ENCODE measurements around the gene NDUFA7. TPM values are rescaled to one million over a fixed set of nuclear protein-coding genes. Genes with fewer than 3 reads are reported as not detected.

Gene NDUFA7
- total and polyA plus RNA-seq, 2 of the 13 experiments (the other 11 are each of a cell fraction or from before 2014, with no cell fraction given): 64.5 to 71.5 TPM

DNA sequence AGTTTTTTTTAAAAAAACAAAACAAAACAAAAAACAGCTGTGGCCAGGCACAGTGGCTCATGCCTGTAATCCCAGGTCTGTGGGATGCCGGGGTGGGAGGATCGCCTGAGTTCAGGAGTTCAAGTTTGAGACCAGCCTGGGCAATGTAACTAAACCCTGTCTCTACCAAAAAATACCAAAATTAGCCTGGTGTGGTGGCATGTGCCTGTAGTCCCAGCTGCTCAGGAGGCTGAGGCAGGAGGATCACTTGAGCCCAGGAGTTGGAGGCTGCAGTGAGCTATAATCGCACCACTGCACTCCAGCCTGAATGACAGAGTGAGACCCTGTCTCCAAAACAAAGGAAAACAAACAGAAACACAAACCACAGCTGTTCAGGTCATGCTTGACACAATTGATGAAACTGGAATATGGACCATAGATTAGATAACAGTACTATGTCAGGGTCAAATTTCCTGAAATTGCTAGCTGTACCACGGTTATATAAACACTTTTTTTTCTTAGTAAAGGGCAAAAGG, 35.9 kb upstream of the NDUFA7 start (continued):
- TF ChIP-seq, protein P1, sequence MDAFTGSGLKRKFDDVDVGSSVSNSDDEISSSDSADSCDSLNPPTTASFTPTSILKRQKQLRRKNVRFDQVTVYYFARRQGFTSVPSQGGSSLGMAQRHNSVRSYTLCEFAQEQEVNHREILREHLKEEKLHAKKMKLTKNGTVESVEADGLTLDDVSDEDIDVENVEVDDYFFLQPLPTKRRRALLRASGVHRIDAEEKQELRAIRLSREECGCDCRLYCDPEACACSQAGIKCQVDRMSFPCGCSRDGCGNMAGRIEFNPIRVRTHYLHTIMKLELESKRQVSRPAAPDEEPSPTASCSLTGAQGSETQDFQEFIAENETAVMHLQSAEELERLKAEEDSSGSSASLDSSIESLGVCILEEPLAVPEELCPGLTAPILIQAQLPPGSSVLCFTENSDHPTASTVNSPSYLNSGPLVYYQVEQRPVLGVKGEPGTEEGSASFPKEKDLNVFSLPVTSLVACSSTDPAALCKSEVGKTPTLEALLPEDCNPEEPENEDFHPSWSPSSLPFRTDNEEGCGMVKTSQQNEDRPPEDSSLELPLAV (CRISPR knock-in tag; conservative IDR thresholded peaks at IDR 0.05; ENCODE audit: low read depth): no peak
- TF ChIP-seq MEIS2 (CRISPR knock-in tag; IDR thresholded peaks at IDR 0.05): peak; percentile 87
- TF ChIP-seq, protein P2, sequence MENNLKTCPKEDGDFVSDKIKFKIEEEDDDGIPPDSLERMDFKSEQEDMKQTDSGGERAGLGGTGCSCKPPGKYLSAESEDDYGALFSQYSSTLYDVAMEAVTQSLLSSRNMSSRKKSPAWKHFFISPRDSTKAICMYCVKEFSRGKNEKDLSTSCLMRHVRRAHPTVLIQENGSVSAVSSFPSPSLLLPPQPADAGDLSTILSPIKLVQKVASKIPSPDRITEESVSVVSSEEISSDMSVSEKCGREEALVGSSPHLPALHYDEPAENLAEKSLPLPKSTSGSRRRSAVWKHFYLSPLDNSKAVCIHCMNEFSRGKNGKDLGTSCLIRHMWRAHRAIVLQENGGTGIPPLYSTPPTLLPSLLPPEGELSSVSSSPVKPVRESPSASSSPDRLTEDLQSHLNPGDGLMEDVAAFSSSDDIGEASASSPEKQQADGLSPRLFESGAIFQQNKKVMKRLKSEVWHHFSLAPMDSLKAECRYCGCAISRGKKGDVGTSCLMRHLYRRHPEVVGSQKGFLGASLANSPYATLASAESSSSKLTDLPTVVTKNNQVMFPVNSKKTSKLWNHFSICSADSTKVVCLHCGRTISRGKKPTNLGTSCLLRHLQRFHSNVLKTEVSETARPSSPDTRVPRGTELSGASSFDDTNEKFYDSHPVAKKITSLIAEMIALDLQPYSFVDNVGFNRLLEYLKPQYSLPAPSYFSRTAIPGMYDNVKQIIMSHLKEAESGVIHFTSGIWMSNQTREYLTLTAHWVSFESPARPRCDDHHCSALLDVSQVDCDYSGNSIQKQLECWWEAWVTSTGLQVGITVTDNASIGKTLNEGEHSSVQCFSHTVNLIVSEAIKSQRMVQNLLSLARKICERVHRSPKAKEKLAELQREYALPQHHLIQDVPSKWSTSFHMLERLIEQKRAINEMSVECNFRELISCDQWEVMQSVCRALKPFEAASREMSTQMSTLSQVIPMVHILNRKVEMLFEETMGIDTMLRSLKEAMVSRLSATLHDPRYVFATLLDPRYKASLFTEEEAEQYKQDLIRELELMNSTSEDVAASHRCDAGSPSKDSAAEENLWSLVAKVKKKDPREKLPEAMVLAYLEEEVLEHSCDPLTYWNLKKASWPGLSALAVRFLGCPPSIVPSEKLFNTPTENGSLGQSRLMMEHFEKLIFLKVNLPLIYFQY (CRISPR knock-in tag; IDR thresholded peaks at IDR 0.05; ENCODE audit: borderline replicate concordance): 0 out of 2 replicates have a peak, but pooled peaks have one; percentile 70
- TF ChIP-seq, protein P3, sequence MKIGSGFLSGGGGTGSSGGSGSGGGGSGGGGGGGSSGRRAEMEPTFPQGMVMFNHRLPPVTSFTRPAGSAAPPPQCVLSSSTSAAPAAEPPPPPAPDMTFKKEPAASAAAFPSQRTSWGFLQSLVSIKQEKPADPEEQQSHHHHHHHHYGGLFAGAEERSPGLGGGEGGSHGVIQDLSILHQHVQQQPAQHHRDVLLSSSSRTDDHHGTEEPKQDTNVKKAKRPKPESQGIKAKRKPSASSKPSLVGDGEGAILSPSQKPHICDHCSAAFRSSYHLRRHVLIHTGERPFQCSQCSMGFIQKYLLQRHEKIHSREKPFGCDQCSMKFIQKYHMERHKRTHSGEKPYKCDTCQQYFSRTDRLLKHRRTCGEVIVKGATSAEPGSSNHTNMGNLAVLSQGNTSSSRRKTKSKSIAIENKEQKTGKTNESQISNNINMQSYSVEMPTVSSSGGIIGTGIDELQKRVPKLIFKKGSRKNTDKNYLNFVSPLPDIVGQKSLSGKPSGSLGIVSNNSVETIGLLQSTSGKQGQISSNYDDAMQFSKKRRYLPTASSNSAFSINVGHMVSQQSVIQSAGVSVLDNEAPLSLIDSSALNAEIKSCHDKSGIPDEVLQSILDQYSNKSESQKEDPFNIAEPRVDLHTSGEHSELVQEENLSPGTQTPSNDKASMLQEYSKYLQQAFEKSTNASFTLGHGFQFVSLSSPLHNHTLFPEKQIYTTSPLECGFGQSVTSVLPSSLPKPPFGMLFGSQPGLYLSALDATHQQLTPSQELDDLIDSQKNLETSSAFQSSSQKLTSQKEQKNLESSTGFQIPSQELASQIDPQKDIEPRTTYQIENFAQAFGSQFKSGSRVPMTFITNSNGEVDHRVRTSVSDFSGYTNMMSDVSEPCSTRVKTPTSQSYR (CRISPR knock-in tag; IDR thresholded peaks at IDR 0.05; ENCODE audit: borderline replicate concordance): peak; percentile 42; the same call in 1 of the 2 replicates
- TF ChIP-seq FOXK1 (CRISPR knock-in tag; IDR thresholded peaks at IDR 0.05; ENCODE audit: borderline replicate concordance, low read depth): peak; percentile 95
- TF ChIP-seq KLF9 (CRISPR knock-in tag; IDR thresholded peaks at IDR 0.05; ENCODE audit: low read depth): no peak
- TF ChIP-seq, protein P4, sequence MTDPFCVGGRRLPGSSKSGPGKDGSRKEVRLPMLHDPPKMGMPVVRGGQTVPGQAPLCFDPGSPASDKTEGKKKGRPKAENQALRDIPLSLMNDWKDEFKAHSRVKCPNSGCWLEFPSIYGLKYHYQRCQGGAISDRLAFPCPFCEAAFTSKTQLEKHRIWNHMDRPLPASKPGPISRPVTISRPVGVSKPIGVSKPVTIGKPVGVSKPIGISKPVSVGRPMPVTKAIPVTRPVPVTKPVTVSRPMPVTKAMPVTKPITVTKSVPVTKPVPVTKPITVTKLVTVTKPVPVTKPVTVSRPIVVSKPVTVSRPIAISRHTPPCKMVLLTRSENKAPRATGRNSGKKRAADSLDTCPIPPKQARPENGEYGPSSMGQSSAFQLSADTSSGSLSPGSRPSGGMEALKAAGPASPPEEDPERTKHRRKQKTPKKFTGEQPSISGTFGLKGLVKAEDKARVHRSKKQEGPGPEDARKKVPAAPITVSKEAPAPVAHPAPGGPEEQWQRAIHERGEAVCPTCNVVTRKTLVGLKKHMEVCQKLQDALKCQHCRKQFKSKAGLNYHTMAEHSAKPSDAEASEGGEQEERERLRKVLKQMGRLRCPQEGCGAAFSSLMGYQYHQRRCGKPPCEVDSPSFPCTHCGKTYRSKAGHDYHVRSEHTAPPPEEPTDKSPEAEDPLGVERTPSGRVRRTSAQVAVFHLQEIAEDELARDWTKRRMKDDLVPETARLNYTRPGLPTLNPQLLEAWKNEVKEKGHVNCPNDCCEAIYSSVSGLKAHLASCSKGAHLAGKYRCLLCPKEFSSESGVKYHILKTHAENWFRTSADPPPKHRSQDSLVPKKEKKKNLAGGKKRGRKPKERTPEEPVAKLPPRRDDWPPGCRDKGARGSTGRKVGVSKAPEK (CRISPR knock-in tag; IDR thresholded peaks at IDR 0.05; ENCODE audit: borderline replicate concordance): 0 out of 2 replicates have a peak, but pooled peaks have one; percentile 25
- TF ChIP-seq XRCC5 (optimal IDR thresholded peaks at IDR 0.05; ENCODE audit: low read length): no peak
- TF ChIP-seq, protein P5, sequence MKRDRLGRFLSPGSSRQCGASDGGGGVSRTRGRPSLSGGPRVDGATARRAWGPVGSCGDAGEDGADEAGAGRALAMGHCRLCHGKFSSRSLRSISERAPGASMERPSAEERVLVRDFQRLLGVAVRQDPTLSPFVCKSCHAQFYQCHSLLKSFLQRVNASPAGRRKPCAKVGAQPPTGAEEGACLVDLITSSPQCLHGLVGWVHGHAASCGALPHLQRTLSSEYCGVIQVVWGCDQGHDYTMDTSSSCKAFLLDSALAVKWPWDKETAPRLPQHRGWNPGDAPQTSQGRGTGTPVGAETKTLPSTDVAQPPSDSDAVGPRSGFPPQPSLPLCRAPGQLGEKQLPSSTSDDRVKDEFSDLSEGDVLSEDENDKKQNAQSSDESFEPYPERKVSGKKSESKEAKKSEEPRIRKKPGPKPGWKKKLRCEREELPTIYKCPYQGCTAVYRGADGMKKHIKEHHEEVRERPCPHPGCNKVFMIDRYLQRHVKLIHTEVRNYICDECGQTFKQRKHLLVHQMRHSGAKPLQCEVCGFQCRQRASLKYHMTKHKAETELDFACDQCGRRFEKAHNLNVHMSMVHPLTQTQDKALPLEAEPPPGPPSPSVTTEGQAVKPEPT (CRISPR knock-in tag; IDR thresholded peaks at IDR 0.05; ENCODE audit: low read depth): no peak
- no peak for TF ChIP-seq PAF1 (CRISPR knock-in tag; IDR thresholded peaks at IDR 0.05)
- TF ChIP-seq, protein P6, sequence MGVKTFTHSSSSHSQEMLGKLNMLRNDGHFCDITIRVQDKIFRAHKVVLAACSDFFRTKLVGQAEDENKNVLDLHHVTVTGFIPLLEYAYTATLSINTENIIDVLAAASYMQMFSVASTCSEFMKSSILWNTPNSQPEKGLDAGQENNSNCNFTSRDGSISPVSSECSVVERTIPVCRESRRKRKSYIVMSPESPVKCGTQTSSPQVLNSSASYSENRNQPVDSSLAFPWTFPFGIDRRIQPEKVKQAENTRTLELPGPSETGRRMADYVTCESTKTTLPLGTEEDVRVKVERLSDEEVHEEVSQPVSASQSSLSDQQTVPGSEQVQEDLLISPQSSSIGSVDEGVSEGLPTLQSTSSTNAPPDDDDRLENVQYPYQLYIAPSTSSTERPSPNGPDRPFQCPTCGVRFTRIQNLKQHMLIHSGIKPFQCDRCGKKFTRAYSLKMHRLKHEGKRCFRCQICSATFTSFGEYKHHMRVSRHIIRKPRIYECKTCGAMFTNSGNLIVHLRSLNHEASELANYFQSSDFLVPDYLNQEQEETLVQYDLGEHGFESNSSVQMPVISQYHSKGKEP (CRISPR knock-in tag; IDR thresholded peaks at IDR 0.05): no peak
- no peak for TF ChIP-seq ZFP36 (IDR thresholded peaks at IDR 0.05; ENCODE audit: borderline replicate concordance, low read depth, low read length, partially characterized antibody)

All from HepG2 (cell line).